ENCODE results near the gene TXNL4B.

Gene TXNL4B

GRCh38 chr16:72042157-72042660, 51.2 kb downstream of the TXNL4B start:
- in situ Hi-C loops (cut with MboI; ENCODE audit: low sequenced_read_pairs) = no loop called here

DNA sequence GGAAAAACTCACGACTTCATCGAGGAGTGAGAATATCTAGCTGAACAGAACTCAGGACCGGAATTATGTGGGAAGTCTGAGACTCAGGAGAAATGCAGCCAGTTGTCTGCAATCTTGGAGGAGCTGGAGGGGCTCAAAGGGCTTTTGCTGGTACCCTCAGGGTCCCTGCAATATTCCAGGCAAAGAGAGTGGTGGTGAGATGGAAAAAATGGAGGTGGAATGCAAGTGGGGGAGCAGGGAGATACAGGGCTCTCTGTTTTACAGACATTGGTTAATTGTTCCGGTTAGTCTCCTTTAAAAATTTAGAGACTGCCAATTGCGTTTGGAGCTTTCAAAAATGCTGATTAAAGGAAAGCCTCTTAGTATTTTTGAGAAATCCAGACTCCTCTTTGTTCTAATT, 57.3 kb downstream of the TXNL4B start:
- in situ Hi-C loops (cut with MboI; ENCODE audit: low sequenced_read_pairs) = no loop called here

All from HL-60/S4 (cell line).